ENCODE results near the gene CCDC9. TPM values are rescaled to one million over a fixed set of nuclear protein-coding genes. Genes with fewer than 3 reads are reported as not detected.
"Not testable (repeated sequence)": the region's sequence is repeated elsewhere in the genome, so short reads cannot be mapped to it uniquely, and the experiment has no call there.

The CCDC9 gene
- polyA plus RNA-seq, 5 donors, result 17.4 to 32.7 (median 28.1) TPM

- no peak for DNase-seq
Observed at GRCh38 chr19:47258895-47259555, 2.7 kb downstream of the CCDC9 start.

GRCh38 chr19:47260476-47260875 is 4.2 kb downstream of the CCDC9 start:
- DNase-seq, result no peak

GRCh38 chr19:47261946-47262793 is 5.8 kb downstream of the CCDC9 start:
- DNase-seq, result not testable (repeated sequence)

- DNase-seq, result no peak
Observed at GRCh38 chr19:47264629-47265028, 8.3 kb downstream of the CCDC9 start.

- no peak for DNase-seq
Observed at GRCh38 chr19:47266401-47266941, 10.1 kb downstream of the CCDC9 start.

- no peak for DNase-seq
Observed at GRCh38 chr19:47267350-47267759, 11.0 kb downstream of the CCDC9 start.

GRCh38 chr19:47268028-47268427 is 11.7 kb downstream of the CCDC9 start:
- no peak for DNase-seq

- no peak for DNase-seq
Observed at GRCh38 chr19:47269596-47269995, 13.3 kb downstream of the CCDC9 start.

GRCh38 chr19:47270408-47270807 is 14.1 kb downstream of the CCDC9 start:
- DNase-seq, result no peak

GRCh38 chr19:47271949-47272348 is 15.6 kb downstream of the CCDC9 start:
- no peak for DNase-seq

- DNase-seq, result peak in 1 of 2 donors; percentile 38
Observed at GRCh38 chr19:47272448-47273312, 16.4 kb downstream of the CCDC9 start.

- DNase-seq, result peak; percentile 92 to 94
Observed at GRCh38 chr19:47273313-47274070, 17.2 kb downstream of the CCDC9 start.

GRCh38 chr19:47274071-47274890 is 18.0 kb downstream of the CCDC9 start, which contains the start of gene INAFM1:
TSS of gene INAFM1 (plus strand) at chr19:47274885. CDS start at chr19:47274920, 35 bp downstream.
- peak; percentile 95 for DNase-seq

GRCh38 chr19:47274891-47275761 is 18.8 kb downstream of the CCDC9 start:
- DNase-seq, result no peak

- no peak for DNase-seq
Observed at GRCh38 chr19:47275791-47276461, 19.6 kb downstream of the CCDC9 start.

- not testable (repeated sequence) for DNase-seq
Observed at GRCh38 chr19:47276513-47276912, 20.2 kb downstream of the CCDC9 start.

GRCh38 chr19:47280183-47280797 is 24.0 kb downstream of the CCDC9 start:
- DNase-seq, result no peak
